ENCODE data around the gene ARHGDIB. TPM values are rescaled to one million over a fixed set of nuclear protein-coding genes. Genes with fewer than 3 reads are reported as not detected.

The ARHGDIB gene
- total RNA-seq, 4 donors from 2014 or later, result 128 to 259 (median 205) TPM

- DNase-seq (ENCODE audit: low spot score) (no peak), ATAC-seq (ENCODE audit: low FRiP score) (no peak)
- no peak for TF ChIP-seq CTCF (IDR thresholded peaks at IDR 0.05)
Observed at GRCh38 chr12:14984036-14984435, 22.6 kb upstream of the ARHGDIB start.

- TF ChIP-seq CTCF (IDR thresholded peaks at IDR 0.05), result no peak
- ATAC-seq (ENCODE audit: low FRiP score) (no peak), DNase-seq (ENCODE audit: low spot score) (no peak)
Observed at GRCh38 chr12:14982991-14983390, 21.6 kb upstream of the ARHGDIB start.

DNA sequence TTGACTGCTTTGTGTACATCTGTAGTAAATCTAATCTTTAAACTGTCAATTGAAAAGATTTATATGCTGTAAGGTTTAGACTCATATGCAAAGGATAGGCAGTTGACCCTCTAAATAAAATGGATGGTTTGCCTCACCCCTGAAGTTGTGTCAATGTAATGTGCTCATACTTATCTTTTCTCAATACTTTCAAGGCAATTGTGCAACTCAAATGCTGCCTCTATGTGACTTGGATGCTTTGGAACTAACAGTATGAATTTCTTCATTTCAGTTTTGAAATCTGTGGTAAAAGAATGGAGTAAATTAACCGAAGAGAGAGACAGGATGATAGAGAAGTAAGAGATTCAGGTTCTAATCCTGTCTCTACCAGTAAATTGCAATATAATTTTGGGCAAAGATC, 21.2 kb upstream of the ARHGDIB start:
- no peak for TF ChIP-seq CTCF (IDR thresholded peaks at IDR 0.05)
- ATAC-seq (ENCODE audit: low FRiP score), result no peak
- no peak for DNase-seq (ENCODE audit: low spot score)

GRCh38 chr12:14981049-14981448, 19.6 kb upstream of the ARHGDIB start:
- no peak for DNase-seq (ENCODE audit: low spot score)
- no peak for TF ChIP-seq CTCF (IDR thresholded peaks at IDR 0.05)
- no peak for ATAC-seq (ENCODE audit: low FRiP score)

GRCh38 chr12:14979468-14979867, 18.1 kb upstream of the ARHGDIB start:
- DNase-seq (ENCODE audit: low spot score) (no peak), ATAC-seq (ENCODE audit: low FRiP score) (no peak)
- TF ChIP-seq CTCF (IDR thresholded peaks at IDR 0.05), result no peak

GRCh38 chr12:14976658-14977057, 15.3 kb upstream of the ARHGDIB start:
- ATAC-seq (ENCODE audit: low FRiP score), result no peak
- DNase-seq (ENCODE audit: low spot score), result no peak
- no peak for TF ChIP-seq CTCF (IDR thresholded peaks at IDR 0.05)

DNA sequence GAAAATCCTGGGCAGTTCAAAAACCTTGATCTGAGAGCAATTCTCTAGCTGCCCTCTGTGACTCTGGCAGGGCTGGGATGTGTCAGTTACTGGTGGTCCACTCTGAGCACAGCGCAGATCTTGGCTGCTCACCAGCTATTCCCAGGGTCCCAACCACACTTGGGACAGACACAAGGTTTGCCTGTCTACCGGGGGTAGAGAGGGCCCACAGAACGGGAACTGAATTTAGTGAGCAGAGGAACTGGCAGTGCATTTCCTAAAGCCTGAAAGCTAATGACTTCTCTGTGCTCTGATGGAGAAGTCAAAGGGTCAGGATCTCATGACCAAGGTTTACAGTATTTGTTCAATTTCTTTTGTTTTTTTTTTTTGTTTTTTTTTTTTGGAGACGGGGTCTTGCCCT, 14.1 kb upstream of the ARHGDIB start:
- ATAC-seq (ENCODE audit: low FRiP score) (no peak), DNase-seq (ENCODE audit: low spot score) (no peak)
- TF ChIP-seq CTCF (IDR thresholded peaks at IDR 0.05), result no peak

All from omental fat pad (tissue), 4 donors.